ENCODE data around the gene IFNG. TPM values are rescaled to one million over a fixed set of nuclear protein-coding genes. Genes with fewer than 3 reads are reported as not detected.

IFNG gene
- total RNA-seq, 1 donor from 2014 or later = not detected

- DNase-seq (ENCODE audit: low read depth in 2 of 2) = no peak
Observed at GRCh38 chr12:68118096-68118755, 41.3 kb downstream of the IFNG start.

- DNase-seq (ENCODE audit: low read depth in 2 of 2) = no peak
Observed at GRCh38 chr12:68117661-68118060, 41.9 kb downstream of the IFNG start.

- no peak for DNase-seq (ENCODE audit: low read depth in 2 of 2)
Observed at GRCh38 chr12:68115281-68115680, 44.3 kb downstream of the IFNG start.

GRCh38 chr12:68114606-68115005, 44.9 kb downstream of the IFNG start:
- no peak for DNase-seq (ENCODE audit: low read depth in 2 of 2)

- DNase-seq (ENCODE audit: low read depth in 2 of 2) = no peak
Observed at GRCh38 chr12:68113644-68114043, 45.9 kb downstream of the IFNG start.

GRCh38 chr12:68111995-68112394, 47.5 kb downstream of the IFNG start:
- no peak for DNase-seq (ENCODE audit: low read depth in 2 of 2)

- DNase-seq (ENCODE audit: low read depth in 2 of 2) = no peak
Observed at GRCh38 chr12:68109444-68110217, 49.9 kb downstream of the IFNG start.

- DNase-seq (ENCODE audit: low read depth in 2 of 2) = no peak
Observed at GRCh38 chr12:68109001-68109400, 50.5 kb downstream of the IFNG start.

- no peak for DNase-seq (ENCODE audit: low read depth in 2 of 2)
Observed at GRCh38 chr12:68106660-68107059, 52.9 kb downstream of the IFNG start.

GRCh38 chr12:68106160-68106559, 53.4 kb downstream of the IFNG start:
- DNase-seq (ENCODE audit: low read depth in 2 of 2) = no peak

Other genes starting within 250 kb of the IFNG start
- gene IFNG-AS1, start 170.3 kb downstream of the IFNG start, total RNA-seq = not detected in 2 replicates
- not detected in 2 replicates for gene IL26, start 66.1 kb upstream of the IFNG start, total RNA-seq
- not detected in 2 replicates for gene IL22, start 93.9 kb upstream of the IFNG start, total RNA-seq
- 4.7 and 5.6 TPM in 2 replicates for gene MDM1, start 172.6 kb upstream of the IFNG start, total RNA-seq

Data from dermis microvascular lymphatic vessel endothelial cell (primary cell).